GM12878 (cell line): Measurements from ENCODE around the gene CCDC91. TPM values are rescaled to one million over a fixed set of nuclear protein-coding genes. Genes with fewer than 3 reads are reported as not detected.

ENCODE experiments used
- ATAC-seq: fragments of 200-7000 bp; cut with Tn5 transposase; 3 replicates; pipeline ENCODE4 v1.9.1; 2020; ENCODE audit warnings: mild to moderate bottlenecking, moderate library complexity
- BruUV-seq: library from RNA; stranded (reverse); fragments of 400-500 nt; replicated peaks from 2 replicates; lab custom pipeline; 2021; lab: Mats Ljungman, UMichigan
- CTCF ChIA-PET: fragments of 300-600 bp; sonication (Branson Sonifier 250); formaldehyde crosslinking; extraction: SDS; loops from one replicate; lab custom pipeline; 2021; ENCODE audit warnings: inconsistent platforms; lab: Yijun Ruan, JAX
- POLR2A ChIA-PET: fragments of 350-600 bp; formaldehyde crosslinking; extraction: SDS; loops from one replicate; lab custom pipeline; 2021; ENCODE audit warnings: inconsistent platforms; lab: Charles Lee
- RAD21 ChIA-PET: fragments of 300-600 bp; sonication (Branson Sonifier 250); formaldehyde crosslinking; loops from one replicate; lab custom pipeline; 2023; ENCODE audit warnings: antibody characterized with exemption; ENCODE audit not compliant: unreplicated experiment; lab: Charles Lee
- SMC1A ChIA-PET: fragments of 300-600 bp; sonication (Branson Sonifier 250); formaldehyde crosslinking; loops from one replicate; lab custom pipeline; 2023; ENCODE audit not compliant: unreplicated experiment, uncharacterized antibody; lab: Charles Lee
- DNase-seq: peaks from one replicate; pipeline ENCODE4 v3.0.0-alpha.2; 2011; ENCODE audit warnings: low read depth, low spot score
- FAIRE-seq: peaks from 3 replicates; lab custom pipeline; 2011; peaks lifted over from hg19 to GRCh38; lab: Jason Lieb, UNC
- H2AFZ ChIP-seq: 2 replicates; pipeline ENCODE4 v1.6.0; 2011; ENCODE audit warnings: low read depth, low read length, control low read depth; ENCODE audit not compliant: control insufficient read depth
- H3K27ac ChIP-seq: 2 replicates; pipeline ENCODE4 v1.5.1; 2011; ENCODE audit warnings: control low read depth; ENCODE audit not compliant: control insufficient read depth, insufficient read depth
- H3K27me3 ChIP-seq, 2 experiments: replicated peaks in 1 of 2; 2 replicates each; pipeline versions ENCODE4 v1.6.0 to v1.6.1; 2011; ENCODE audit warnings: low read length in 1 of 2; ENCODE audit not compliant: control insufficient read depth in 2 of 2, insufficient read depth in 2 of 2
- H3K36me3 ChIP-seq, 2 experiments: 2 replicates each; pipeline ENCODE4 v1.5.1; 2011; ENCODE audit warnings: low read length in 1 of 2; ENCODE audit not compliant: control insufficient read depth in 2 of 2, insufficient read depth in 2 of 2
- H3K4me1 ChIP-seq: 2 replicates; pipeline ENCODE4 v1.6.1; 2011; ENCODE audit warnings: mild to moderate bottlenecking, low read length, moderate library complexity, mixed read lengths; ENCODE audit not compliant: control insufficient read depth, insufficient read depth
- H3K4me2 ChIP-seq: 2 replicates; pipeline ENCODE4 v1.6.0; 2011; ENCODE audit warnings: control low read depth; ENCODE audit not compliant: control insufficient read depth, insufficient read depth
- H3K4me3 ChIP-seq: fragments of 200-600 bp; sonication (generic); 2 replicates; pipeline ENCODE4 v1.5.1; 2016
- H3K79me2 ChIP-seq: 2 replicates; pipeline ENCODE4 v1.6.0; 2011; ENCODE audit warnings: low read length; ENCODE audit not compliant: control insufficient read depth, insufficient read depth
- H3K9ac ChIP-seq: 2 replicates; pipeline ENCODE4 v1.8.0; 2011; ENCODE audit warnings: low read length, control low read depth, mixed read lengths; ENCODE audit not compliant: control insufficient read depth, insufficient read depth
- H3K9me3 ChIP-seq: replicated peaks from 3 replicates; pipeline ENCODE4 v1.5.1; 2011; ENCODE audit warnings: mild to moderate bottlenecking, low read length; ENCODE audit not compliant: control insufficient read depth, insufficient read depth
- H4K20me1 ChIP-seq: 2 replicates; pipeline ENCODE4 v1.6.0; 2011; ENCODE audit not compliant: control insufficient read depth, insufficient read depth
- GABPA ChIP-seq: IDR thresholded peaks from 2 replicates; pipeline ENCODE4 v1.6.1; 2014; ENCODE audit warnings: antibody characterized with exemption, low read depth, mild to moderate bottlenecking, inconsistent platforms
- IRF4 ChIP-seq: IDR thresholded peaks from 2 replicates; pipeline ENCODE4 v1.6.1; 2011; ENCODE audit warnings: low read depth, low read length
- MXI1 ChIP-seq: fragments of 150-350 bp; IDR thresholded peaks from 2 replicates; pipeline ENCODE4 v1.6.1; 2011; ENCODE audit warnings: low read depth, mild to moderate bottlenecking, inconsistent platforms, low read length, improper control_type of control experiment
- PKNOX1 ChIP-seq: fragments of 450-650 bp; IDR thresholded peaks from 2 replicates; pipeline ENCODE4 v1.6.1; 2016; ENCODE audit warnings: mild to moderate bottlenecking
- RB1 ChIP-seq: fragments of 450-650 bp; formaldehyde crosslinking; IDR thresholded peaks from 2 replicates; pipeline ENCODE4 v1.6.1; 2017; ENCODE audit warnings: mild to moderate bottlenecking, borderline replicate concordance
- REST ChIP-seq: IDR thresholded peaks from 2 replicates; pipeline ENCODE4 v1.6.1; 2012; ENCODE audit warnings: mild to moderate bottlenecking, low read depth, low read length
- SPI1 ChIP-seq: IDR thresholded peaks from 2 replicates; pipeline ENCODE4 v1.6.1; 2011; ENCODE audit warnings: low read depth, mild to moderate bottlenecking, low read length, moderate library complexity, borderline replicate concordance; ENCODE audit not compliant: insufficient read depth
- SUZ12 ChIP-seq: fragments of 200-600 bp; sonication (generic); IDR thresholded peaks from one replicate; pipeline ENCODE4 v1.6.1; 2018; ENCODE audit warnings: antibody characterized with exemption, mild to moderate bottlenecking; ENCODE audit not compliant: unreplicated experiment
- WGBS: methylation state at CpG from one replicate; pipeline ENCODE4 v1.1.6; 2016; ENCODE audit warnings: low lambda C conversion rate; ENCODE audit not compliant: insufficient replicate concordance, insufficient coverage; ENCODE audit errors: missing lambda C conversion rate; 5-methylcytosine and 5-hydroxymethylcytosine counted together
- in situ Hi-C: fragments of 300-500 bp; cut with MboI; formaldehyde crosslinking; loops from 9 replicates; pipeline ENCODE4 v1.14.3; 2018; ENCODE audit warnings: mixed read lengths
- intact Hi-C: fragments of 100-400 bp; cut with micrococcal nuclease; formaldehyde crosslinking; loops from one replicate; pipeline ENCODE4 v1.14.2; 2022; ENCODE audit not compliant: unreplicated experiment
- polyA plus RNA-seq, 11 experiments: library from polyadenylated mRNA; depleted of rRNA in 4 of 11; unstranded in 6 of 11; stranded (reverse) in 5 of 11; fragments of >200 nt; fragmentation: Nextera tagmentation in 4 of 11; fragmentation: Illumina TruSeq in 1 of 11; extraction: Ambion mirVana in 4 of 11; extraction: Trizol in 1 of 11; gene quantifications; 1 replicate in 1 of 11; 2 replicates in 10 of 11; pipeline versions ENCODE4 v1.2.1 to v1.2.3, GENCODE V29; 2011 to 2016; ENCODE audit warnings: inconsistent platforms in 2 of 11, missing spikeins in 2 of 11, low read depth in 1 of 11
- total RNA-seq, 4 experiments: library from RNA; depleted of rRNA in 3 of 4; stranded (reverse); fragments of >200 nt in 3 of 4; fragmentation: Illumina TruSeq in 1 of 4; extraction: Trizol in 1 of 4; gene quantifications; 2 replicates each; pipeline versions ENCODE4 v1.2.1 to v1.2.3, GENCODE V29; 2013 to 2021
- TF ChIP-seq, protein P1 (sequence below): fragments of 450-650 bp; IDR thresholded peaks from 2 replicates; pipeline ENCODE4 v1.6.1; 2016; ENCODE audit warnings: mild to moderate bottlenecking, moderate library complexity, borderline replicate concordance
- TF ChIP-seq, protein P2 (sequence below): fragments of 150-350 bp; IDR thresholded peaks from 2 replicates; pipeline ENCODE4 v1.6.1; 2016; ENCODE audit warnings: low read depth, low read length

The CCDC91 gene
- total and polyA plus RNA-seq, 10 of the 15 experiments (the other 5 are each of a cell fraction or from before 2014, with no cell fraction given): 6.1 to 24.9 (median 16.5) TPM

- SMC1A ChIA-PET: no interaction called here
- Histone ChIP-seq H3K36me3 (no peaks in the 10 kb centered on the region), H3K4me3 (no peak overlapping the region), H3K27ac (no peak overlapping the region), H3K9ac (no peak overlapping the region), H2AFZ (no peak overlapping the region), H3K79me2 (no peaks in the 10 kb centered on the region), H3K9me3 (no peaks in the 10 kb centered on the region), H4K20me1 (no peaks in the 10 kb centered on the region), H3K27me3 (no peaks in the 10 kb centered on the region), H3K4me1 (no peaks in the 10 kb centered on the region), H3K4me2 (no peak overlapping the region)
- RAD21 ChIA-PET: interaction anchor here (0.8 to 1.8 kb wide), 2 partner anchors 9 to 432 kb away, joined by 3 to 7 read pairs; no protein-coding TSS in a partner anchor
- CTCF ChIA-PET: no interaction called here
- 31% methylated on average over 2 of the region's 2 CpGs for WGBS
- FAIRE-seq (no peak), ATAC-seq (no peak), DNase-seq (no peak)
- POLR2A ChIA-PET: interaction anchor here (0.9 kb wide), 1 partner anchor 21 kb away, joined by 3 read pairs; no protein-coding TSS in a partner anchor
- in situ Hi-C loops: no loop called here
- intact Hi-C loops: no loop called here
- TF ChIP-seq, protein P1, sequence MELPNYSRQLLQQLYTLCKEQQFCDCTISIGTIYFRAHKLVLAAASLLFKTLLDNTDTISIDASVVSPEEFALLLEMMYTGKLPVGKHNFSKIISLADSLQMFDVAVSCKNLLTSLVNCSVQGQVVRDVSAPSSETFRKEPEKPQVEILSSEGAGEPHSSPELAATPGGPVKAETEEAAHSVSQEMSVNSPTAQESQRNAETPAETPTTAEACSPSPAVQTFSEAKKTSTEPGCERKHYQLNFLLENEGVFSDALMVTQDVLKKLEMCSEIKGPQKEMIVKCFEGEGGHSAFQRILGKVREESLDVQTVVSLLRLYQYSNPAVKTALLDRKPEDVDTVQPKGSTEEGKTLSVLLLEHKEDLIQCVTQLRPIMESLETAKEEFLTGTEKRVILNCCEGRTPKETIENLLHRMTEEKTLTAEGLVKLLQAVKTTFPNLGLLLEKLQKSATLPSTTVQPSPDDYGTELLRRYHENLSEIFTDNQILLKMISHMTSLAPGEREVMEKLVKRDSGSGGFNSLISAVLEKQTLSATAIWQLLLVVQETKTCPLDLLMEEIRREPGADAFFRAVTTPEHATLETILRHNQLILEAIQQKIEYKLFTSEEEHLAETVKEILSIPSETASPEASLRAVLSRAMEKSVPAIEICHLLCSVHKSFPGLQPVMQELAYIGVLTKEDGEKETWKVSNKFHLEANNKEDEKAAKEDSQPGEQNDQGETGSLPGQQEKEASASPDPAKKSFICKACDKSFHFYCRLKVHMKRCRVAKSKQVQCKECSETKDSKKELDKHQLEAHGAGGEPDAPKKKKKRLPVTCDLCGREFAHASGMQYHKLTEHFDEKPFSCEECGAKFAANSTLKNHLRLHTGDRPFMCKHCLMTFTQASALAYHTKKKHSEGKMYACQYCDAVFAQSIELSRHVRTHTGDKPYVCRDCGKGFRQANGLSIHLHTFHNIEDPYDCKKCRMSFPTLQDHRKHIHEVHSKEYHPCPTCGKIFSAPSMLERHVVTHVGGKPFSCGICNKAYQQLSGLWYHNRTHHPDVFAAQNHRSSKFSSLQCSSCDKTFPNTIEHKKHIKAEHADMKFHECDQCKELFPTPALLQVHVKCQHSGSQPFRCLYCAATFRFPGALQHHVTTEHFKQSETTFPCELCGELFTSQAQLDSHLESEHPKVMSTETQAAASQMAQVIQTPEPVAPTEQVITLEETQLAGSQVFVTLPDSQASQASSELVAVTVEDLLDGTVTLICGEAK: no peak
- TF ChIP-seq MXI1 (no peak), REST (no peak), RB1 (no peak), PKNOX1 (no peak), GABPA (no peak), SPI1 (no peak), SUZ12 (no peak), IRF4 (no peak)
- TF ChIP-seq, protein P2, sequence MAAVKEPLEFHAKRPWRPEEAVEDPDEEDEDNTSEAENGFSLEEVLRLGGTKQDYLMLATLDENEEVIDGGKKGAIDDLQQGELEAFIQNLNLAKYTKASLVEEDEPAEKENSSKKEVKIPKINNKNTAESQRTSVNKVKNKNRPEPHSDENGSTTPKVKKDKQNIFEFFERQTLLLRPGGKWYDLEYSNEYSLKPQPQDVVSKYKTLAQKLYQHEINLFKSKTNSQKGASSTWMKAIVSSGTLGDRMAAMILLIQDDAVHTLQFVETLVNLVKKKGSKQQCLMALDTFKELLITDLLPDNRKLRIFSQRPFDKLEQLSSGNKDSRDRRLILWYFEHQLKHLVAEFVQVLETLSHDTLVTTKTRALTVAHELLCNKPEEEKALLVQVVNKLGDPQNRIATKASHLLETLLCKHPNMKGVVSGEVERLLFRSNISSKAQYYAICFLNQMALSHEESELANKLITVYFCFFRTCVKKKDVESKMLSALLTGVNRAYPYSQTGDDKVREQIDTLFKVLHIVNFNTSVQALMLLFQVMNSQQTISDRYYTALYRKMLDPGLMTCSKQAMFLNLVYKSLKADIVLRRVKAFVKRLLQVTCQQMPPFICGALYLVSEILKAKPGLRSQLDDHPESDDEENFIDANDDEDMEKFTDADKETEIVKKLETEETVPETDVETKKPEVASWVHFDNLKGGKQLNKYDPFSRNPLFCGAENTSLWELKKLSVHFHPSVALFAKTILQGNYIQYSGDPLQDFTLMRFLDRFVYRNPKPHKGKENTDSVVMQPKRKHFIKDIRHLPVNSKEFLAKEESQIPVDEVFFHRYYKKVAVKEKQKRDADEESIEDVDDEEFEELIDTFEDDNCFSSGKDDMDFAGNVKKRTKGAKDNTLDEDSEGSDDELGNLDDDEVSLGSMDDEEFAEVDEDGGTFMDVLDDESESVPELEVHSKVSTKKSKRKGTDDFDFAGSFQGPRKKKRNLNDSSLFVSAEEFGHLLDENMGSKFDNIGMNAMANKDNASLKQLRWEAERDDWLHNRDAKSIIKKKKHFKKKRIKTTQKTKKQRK: no peak
- BruUV-seq: no TSS peak
These were observed 25.5 kb upstream of the CCDC91 start for GRCh38 chr12:28164644-28165275.
